KMS-11 (cell line): ENCODE data around the gene CDKN1C.

Experiments
- H2AFZ ChIP-seq: fragments of 200-600 bp; sonication (generic); 2 replicates; pipeline ENCODE4 v1.6.1; 2016; ENCODE audit warnings: antibody characterized with exemption, mixed run types, low read depth
- H3K27ac ChIP-seq: fragments of 200-600 bp; sonication (generic); 2 replicates; pipeline ENCODE4 v1.6.1; 2016; ENCODE audit warnings: mild to moderate bottlenecking, mixed run types
- H3K27me3 ChIP-seq: fragments of 200-600 bp; sonication (generic); 2 replicates; pipeline ENCODE4 v1.6.1; 2017; ENCODE audit warnings: mild to moderate bottlenecking, low read depth, mixed run types, moderate library complexity; ENCODE audit not compliant: insufficient read depth
- H3K36me3 ChIP-seq: fragments of 200-600 bp; sonication (generic); 2 replicates; pipeline ENCODE4 v1.6.1; 2017; ENCODE audit warnings: mild to moderate bottlenecking, mixed run types; ENCODE audit not compliant: insufficient read depth
- H3K4me1 ChIP-seq: fragments of 200-600 bp; sonication (generic); 2 replicates; pipeline ENCODE4 v1.6.1; 2016; ENCODE audit warnings: mild to moderate bottlenecking, low read depth, mixed run types; ENCODE audit not compliant: poor library complexity, severe bottlenecking
- H3K4me2 ChIP-seq: fragments of 200-600 bp; sonication (generic); 2 replicates; pipeline ENCODE4 v1.7.0; 2016; ENCODE audit warnings: mild to moderate bottlenecking, mixed run types
- H3K4me3 ChIP-seq: fragments of 200-600 bp; sonication (generic); IDR thresholded peaks from 2 replicates; pipeline ENCODE4 v1.6.1; 2017; ENCODE audit warnings: low read depth, low read length, mixed read lengths; ENCODE audit not compliant: insufficient read depth
- H3K79me2 ChIP-seq: fragments of 200-600 bp; sonication (generic); 2 replicates; pipeline ENCODE4 v1.6.1; 2016; ENCODE audit warnings: low read depth, mixed run types; ENCODE audit not compliant: insufficient read depth
- H3K9ac ChIP-seq: fragments of 200-600 bp; sonication (generic); 2 replicates; pipeline ENCODE4 v1.6.1; 2016; ENCODE audit warnings: mild to moderate bottlenecking, mixed run types
- H4K20me1 ChIP-seq: fragments of 200-600 bp; sonication (generic); 2 replicates; pipeline ENCODE4 v1.6.1; 2016; ENCODE audit warnings: mild to moderate bottlenecking, mixed run types; ENCODE audit not compliant: insufficient read depth
- TF ChIP-seq, protein P1 (sequence below): fragments of 200-600 bp; sonication (generic); conservative IDR thresholded peaks from 2 replicates; pipeline ENCODE4 v1.6.1; 2017; ENCODE audit warnings: low read depth, mild to moderate bottlenecking, antibody characterized with exemption, low read length, moderate library complexity, mixed read lengths

CDKN1C gene

DNA sequence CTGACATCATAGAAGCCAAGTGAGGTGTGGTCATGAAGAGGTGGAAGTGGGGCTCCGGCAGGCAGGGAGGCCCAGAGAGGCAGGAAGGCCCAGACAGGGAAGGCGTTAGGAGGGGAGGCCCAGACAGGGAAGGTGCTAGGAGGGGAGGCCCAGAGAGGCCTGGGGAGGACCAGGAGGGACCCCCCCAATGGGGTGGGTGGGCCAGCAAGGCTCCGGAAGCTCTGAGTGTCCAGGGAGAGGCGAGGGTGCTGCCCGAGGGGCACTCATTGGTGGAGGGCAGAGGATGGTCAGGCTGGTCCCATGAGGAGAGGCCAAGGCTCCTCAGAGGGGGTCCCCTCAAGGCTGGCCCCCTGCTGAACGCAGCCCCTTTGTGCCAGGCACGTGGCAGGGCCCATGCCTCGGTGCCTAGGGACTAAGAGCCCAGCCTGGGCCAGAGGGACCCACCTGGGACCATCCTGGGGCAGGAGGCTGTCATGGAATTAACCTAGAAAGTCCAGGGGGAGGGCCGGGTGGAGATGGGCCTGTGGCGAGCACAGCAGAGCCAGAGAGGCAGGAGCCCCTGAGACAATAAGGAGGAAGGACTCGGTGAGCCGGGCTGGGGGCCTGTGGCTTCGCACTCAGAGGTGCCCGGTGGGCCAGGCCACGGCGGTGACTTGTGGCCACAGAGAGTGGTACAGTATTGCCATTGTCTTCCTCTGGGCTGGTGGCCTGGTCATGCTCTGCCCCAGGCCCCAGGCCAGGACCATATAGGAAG lies 31.5 kb upstream of the CDKN1C start:
- TF ChIP-seq, protein P1, sequence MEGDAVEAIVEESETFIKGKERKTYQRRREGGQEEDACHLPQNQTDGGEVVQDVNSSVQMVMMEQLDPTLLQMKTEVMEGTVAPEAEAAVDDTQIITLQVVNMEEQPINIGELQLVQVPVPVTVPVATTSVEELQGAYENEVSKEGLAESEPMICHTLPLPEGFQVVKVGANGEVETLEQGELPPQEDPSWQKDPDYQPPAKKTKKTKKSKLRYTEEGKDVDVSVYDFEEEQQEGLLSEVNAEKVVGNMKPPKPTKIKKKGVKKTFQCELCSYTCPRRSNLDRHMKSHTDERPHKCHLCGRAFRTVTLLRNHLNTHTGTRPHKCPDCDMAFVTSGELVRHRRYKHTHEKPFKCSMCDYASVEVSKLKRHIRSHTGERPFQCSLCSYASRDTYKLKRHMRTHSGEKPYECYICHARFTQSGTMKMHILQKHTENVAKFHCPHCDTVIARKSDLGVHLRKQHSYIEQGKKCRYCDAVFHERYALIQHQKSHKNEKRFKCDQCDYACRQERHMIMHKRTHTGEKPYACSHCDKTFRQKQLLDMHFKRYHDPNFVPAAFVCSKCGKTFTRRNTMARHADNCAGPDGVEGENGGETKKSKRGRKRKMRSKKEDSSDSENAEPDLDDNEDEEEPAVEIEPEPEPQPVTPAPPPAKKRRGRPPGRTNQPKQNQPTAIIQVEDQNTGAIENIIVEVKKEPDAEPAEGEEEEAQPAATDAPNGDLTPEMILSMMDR = no peak
- Histone ChIP-seq H3K4me2 (no peak overlapping the region), H2AFZ (no peak overlapping the region), H4K20me1 (no peaks in the 10 kb centered on the region), H3K4me1 (no peaks in the 10 kb centered on the region), H3K79me2 (no peaks in the 10 kb centered on the region), H3K27me3 (peaks cover 6% of the 10 kb centered on the region; the same call in 1 of the 2 replicates), H3K9ac (no peak overlapping the region), H3K4me3 (no peak overlapping the region), H3K36me3 (no peaks in the 10 kb centered on the region), H3K27ac (no peak overlapping the region)

DNA sequence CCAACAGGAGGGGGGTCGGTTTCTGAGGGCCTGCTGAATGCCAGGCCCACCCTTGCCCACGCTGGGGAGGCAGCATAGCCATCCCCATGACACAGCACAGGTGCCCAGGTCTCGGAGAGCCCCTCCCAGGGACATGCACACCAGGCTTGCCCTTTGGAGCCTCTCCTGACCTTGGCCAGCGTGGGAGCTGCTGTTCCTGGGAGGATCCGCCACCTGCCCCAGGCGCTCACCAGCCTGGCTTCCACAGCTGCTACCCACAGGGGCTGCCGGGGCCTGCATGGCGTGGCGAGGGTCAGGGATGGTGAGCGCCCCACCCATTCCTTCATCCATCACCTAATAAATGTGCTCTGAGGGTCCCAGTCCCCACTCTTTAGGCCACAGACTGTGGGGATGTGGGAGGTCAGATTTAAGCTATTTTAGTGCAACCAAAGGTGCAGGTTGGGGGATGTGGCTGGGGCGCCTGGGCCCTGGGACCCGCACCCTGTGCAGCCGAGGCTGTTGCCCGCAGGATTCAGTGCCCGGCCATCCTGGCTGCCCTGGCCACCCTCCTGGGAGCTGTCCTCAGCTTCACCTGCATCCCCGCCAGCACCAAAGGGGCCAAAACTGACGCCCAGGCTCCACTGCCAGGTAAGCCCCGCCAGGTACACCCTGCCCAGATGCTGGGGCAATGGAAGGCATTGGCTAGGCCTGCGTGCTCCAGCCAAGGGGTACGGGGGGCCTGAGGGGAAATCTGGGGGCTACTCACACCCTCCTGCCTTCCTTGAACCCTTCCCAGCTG lies 30.7 kb upstream of the CDKN1C start:
- H3K9ac ChIP-seq = no peak overlapping the region
- H3K4me2 ChIP-seq = no peak overlapping the region
- H3K4me1 ChIP-seq = no peaks in the 10 kb centered on the region

DNA sequence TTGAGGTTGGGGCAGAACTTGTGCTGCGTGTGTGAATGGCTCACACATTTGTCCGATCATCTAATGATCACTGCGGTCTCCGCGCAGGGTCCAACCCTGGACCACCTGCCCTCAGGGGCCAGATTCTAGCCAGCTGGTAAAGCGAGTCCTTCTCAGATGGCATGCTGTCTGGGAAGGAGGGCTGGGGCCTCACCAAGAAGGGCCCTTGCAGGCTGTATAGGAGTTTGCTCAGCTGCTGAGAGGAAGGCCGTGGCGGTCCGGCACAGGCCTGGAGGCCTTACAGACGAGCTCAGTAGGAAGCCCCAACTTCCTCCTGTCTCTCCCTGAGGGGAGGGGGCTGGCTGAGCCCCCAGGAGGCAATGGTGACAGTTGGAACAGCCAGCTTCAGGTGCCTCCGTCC lies 29.9 kb upstream of the CDKN1C start:
- Histone ChIP-seq H3K4me1 (no peaks in the 10 kb centered on the region), H2AFZ (no peak overlapping the region), H4K20me1 (no peaks in the 10 kb centered on the region), H3K4me2 (no peak overlapping the region), H3K36me3 (no peaks in the 10 kb centered on the region), H3K27ac (no peak overlapping the region), H3K27me3 (peaks cover 4% of the 10 kb centered on the region; the same call in 1 of the 2 replicates), H3K79me2 (no peaks in the 10 kb centered on the region), H3K4me3 (no peak overlapping the region), H3K9ac (no peak overlapping the region)
- TF ChIP-seq, protein P1 = no peak

More for the DNA sequence above, 30.7 kb upstream of the CDKN1C start:
- Histone ChIP-seq H3K27ac (no peak overlapping the region), H2AFZ (no peak overlapping the region), H3K27me3 (peaks cover 6% of the 10 kb centered on the region; the same call in 1 of the 2 replicates), H3K36me3 (no peaks in the 10 kb centered on the region), H3K79me2 (no peaks in the 10 kb centered on the region), H4K20me1 (no peaks in the 10 kb centered on the region), H3K4me3 (no peak overlapping the region)
- TF ChIP-seq, protein P1 = no peak

DNA sequence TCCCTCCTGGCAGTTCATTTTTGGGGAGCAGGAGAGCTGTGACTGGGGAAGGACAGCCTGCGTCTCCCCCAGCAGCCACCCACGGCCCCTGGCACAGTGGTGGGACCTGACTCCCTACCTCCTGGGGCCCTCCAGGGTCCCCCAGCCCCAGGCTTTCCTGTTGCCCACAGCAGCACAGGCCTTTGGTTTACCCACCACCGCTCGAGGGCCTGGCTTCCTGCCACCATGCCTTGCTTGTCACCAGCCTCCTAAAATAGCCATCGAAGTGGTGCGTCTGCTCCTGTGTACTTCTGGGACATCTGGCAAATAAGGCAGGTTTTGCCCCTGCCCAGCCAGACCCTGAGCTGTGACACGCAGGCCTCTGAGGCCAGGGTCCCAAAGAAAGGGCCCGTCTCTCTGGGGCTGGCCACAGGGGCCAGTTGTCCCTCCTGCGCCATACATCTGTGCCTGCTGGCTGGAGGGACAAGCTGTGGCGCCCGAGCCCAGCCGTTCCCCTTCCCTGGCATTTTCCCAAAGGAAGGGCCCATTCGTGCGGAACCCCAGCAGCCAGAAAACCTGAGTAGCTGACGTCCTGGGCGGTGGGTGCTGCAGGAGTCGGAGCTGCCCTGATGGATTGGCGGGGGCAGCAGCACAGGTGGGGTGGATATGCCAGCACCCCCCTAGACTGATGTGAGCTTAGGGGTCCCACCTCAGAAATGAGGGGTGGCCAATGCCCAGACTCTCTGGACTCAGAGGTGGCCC lies 29.1 kb upstream of the CDKN1C start:
- no peaks in the 10 kb centered on the region for H4K20me1 ChIP-seq
- no peak overlapping the region for H3K4me2 ChIP-seq
- H3K27ac ChIP-seq = no peak overlapping the region
- H3K9ac ChIP-seq = no peak overlapping the region
- TF ChIP-seq, protein P1 = no peak
- no peaks in the 10 kb centered on the region for H3K4me1 ChIP-seq
- peaks cover 4% of the 10 kb centered on the region; the same call in 1 of the 2 replicates for H3K27me3 ChIP-seq
- no peak overlapping the region for H3K4me3 ChIP-seq
- H2AFZ ChIP-seq = no peak overlapping the region
- H3K36me3 ChIP-seq = no peaks in the 10 kb centered on the region
- no peaks in the 10 kb centered on the region for H3K79me2 ChIP-seq
